HepG2 (cell line): Measurements from ENCODE around the gene ECD. TPM values are rescaled to one million over a fixed set of nuclear protein-coding genes. Genes with fewer than 3 reads are reported as not detected.

ENCODE experiments used
- ASH2L ChIP-seq: fragments of 300-600, 200-600 bp; sonication (generic); IDR thresholded peaks from 2 replicates; pipeline ENCODE4 v1.7.0; 2017; ENCODE audit warnings: low read depth, mild to moderate bottlenecking, moderate library complexity, mixed read lengths, low read length; ENCODE audit not compliant: insufficient read length
- BRD4 ChIP-seq: sonication (generic); formaldehyde crosslinking; IDR thresholded peaks from 2 replicates; pipeline ENCODE4 v1.4.0; 2020; ENCODE audit warnings: missing genetic modification reagents
- DR1 ChIP-seq: sonication (generic); formaldehyde crosslinking; IDR thresholded peaks from 2 replicates; pipeline ENCODE4 v1.8.0; 2021; ENCODE audit warnings: mild to moderate bottlenecking, missing genetic modification reagents, inconsistent platforms
- FOXA1 ChIP-seq, 2 experiments: fragments of 450-650 bp in 1 of 2; sonication (generic) in 1 of 2; formaldehyde crosslinking in 1 of 2; IDR thresholded peaks; 2 replicates each; pipeline versions ENCODE4 v1.4.0 to v1.6.1; 2016 to 2020; ENCODE audit warnings: missing genetic modification reagents in 1 of 2
- FOXK1 ChIP-seq: sonication (generic); formaldehyde crosslinking; IDR thresholded peaks from 2 replicates; pipeline ENCODE4 v1.4.0; 2020; ENCODE audit warnings: low read depth, missing genetic modification reagents, borderline replicate concordance
- FOXP1 ChIP-seq, 2 experiments: fragments of 450-650 bp in 1 of 2; IDR thresholded peaks; 2 replicates each; pipeline ENCODE4 v1.6.1; 2017 to 2018; ENCODE audit warnings: antibody characterized with exemption in 1 of 2
- GATA4 ChIP-seq: sonication (generic); IDR thresholded peaks from 2 replicates; pipeline ENCODE4 v1.6.1; 2016; ENCODE audit warnings: antibody characterized with exemption, low read depth, borderline replicate concordance
- GATAD2A ChIP-seq: IDR thresholded peaks from 2 replicates; pipeline ENCODE4 v1.6.1; 2016
- GFI1 ChIP-seq: sonication (generic); formaldehyde crosslinking; IDR thresholded peaks from 2 replicates; pipeline ENCODE4 v1.5.0; 2020; ENCODE audit warnings: missing genetic modification reagents, mild to moderate bottlenecking, borderline replicate concordance
- HNF4A ChIP-seq: sonication (generic); formaldehyde crosslinking; IDR thresholded peaks from 2 replicates; pipeline ENCODE4 v1.4.0; 2020; ENCODE audit warnings: missing genetic modification reagents
- IRF2 ChIP-seq: IDR thresholded peaks from 2 replicates; pipeline ENCODE4 v1.6.1; 2018; ENCODE audit warnings: missing genetic modification reagents, missing compliant biosample characterization
- ONECUT2 ChIP-seq: sonication (generic); formaldehyde crosslinking; IDR thresholded peaks from 2 replicates; pipeline ENCODE4 v1.4.0; 2020; ENCODE audit warnings: missing genetic modification reagents
- SKI ChIP-seq: fragments of 450-650 bp; IDR thresholded peaks from one replicate; pipeline ENCODE4 v1.6.1; 2018; ENCODE audit warnings: mild to moderate bottlenecking; ENCODE audit not compliant: partially characterized antibody
- SOX5 ChIP-seq: IDR thresholded peaks from 2 replicates; pipeline ENCODE4 v1.6.1; 2016; ENCODE audit warnings: borderline replicate concordance
- SOX6 ChIP-seq, 2 experiments: fragments of 450-650 bp in 1 of 2; sonication (generic) in 1 of 2; formaldehyde crosslinking in 1 of 2; IDR thresholded peaks; 2 replicates each; pipeline versions ENCODE4 v1.4.0 to v1.6.1; 2017 to 2020; ENCODE audit warnings: antibody characterized with exemption in 1 of 2, mild to moderate bottlenecking in 1 of 2, missing genetic modification reagents in 1 of 2
- TBL1XR1 ChIP-seq: fragments of 150-350 bp; IDR thresholded peaks from 2 replicates; pipeline ENCODE4 v1.6.1; 2014; ENCODE audit warnings: borderline replicate concordance, low read length; ENCODE audit not compliant: partially characterized antibody
- TCF12 ChIP-seq, 2 experiments: fragments of 450-650 bp in 1 of 2; sonication (generic) in 1 of 2; formaldehyde crosslinking in 1 of 2; IDR thresholded peaks; 2 replicates each; pipeline versions ENCODE4 v1.6.1 to v1.8.0; 2017 to 2022; ENCODE audit warnings: antibody characterized with exemption in 1 of 2, mild to moderate bottlenecking in 1 of 2, missing genetic modification reagents in 1 of 2, moderate library complexity in 1 of 2
- TCF7 ChIP-seq: sonication (generic); IDR thresholded peaks from 2 replicates; pipeline ENCODE4 v1.6.1; 2016; ENCODE audit warnings: antibody characterized with exemption, low read depth
- ZNF781 ChIP-seq: sonication (generic); formaldehyde crosslinking; IDR thresholded peaks from 2 replicates; pipeline ENCODE4 v1.5.1; 2020; ENCODE audit warnings: borderline replicate concordance, mild to moderate bottlenecking, missing genetic modification reagents; ENCODE audit errors: not compliant biosample characterization
- polyA plus RNA-seq, 8 experiments: library from polyadenylated mRNA; depleted of rRNA in 3 of 8; stranded (reverse) in 7 of 8; unstranded in 1 of 8; fragments of >200 nt; fragmentation: Illumina TruSeq in 4 of 8; extraction: Trizol in 4 of 8; gene quantifications; 2 replicates each; pipeline versions ENCODE4 v1.2.1 to v1.2.3, GENCODE V29; 2011 to 2016; ENCODE audit warnings: low read depth in 4 of 8, missing spikeins in 1 of 8, mixed read lengths in 1 of 8; ENCODE audit not compliant: insufficient read depth in 1 of 8
- total RNA-seq, 5 experiments: library from RNA; depleted of rRNA; stranded (reverse); fragments of >200 nt; fragmentation: Illumina TruSeq; extraction: Trizol; gene quantifications; 2 replicates each; pipeline ENCODE4 v1.2.3, GENCODE V29; 2016; ENCODE audit warnings: low read depth in 1 of 5
- TF ChIP-seq, protein P1 (sequence below): sonication (generic); formaldehyde crosslinking; IDR thresholded peaks from 2 replicates; pipeline ENCODE4 v1.4.0; 2020; ENCODE audit warnings: missing genetic modification reagents
- TF ChIP-seq, protein P2 (sequence below): sonication (generic); formaldehyde crosslinking; IDR thresholded peaks from 2 replicates; pipeline ENCODE4 v1.5.0; 2020; ENCODE audit warnings: missing genetic modification reagents, mild to moderate bottlenecking, borderline replicate concordance
- TF ChIP-seq, protein P3 (sequence below): IDR thresholded peaks from 2 replicates; pipeline ENCODE4 v1.6.1; 2016; ENCODE audit warnings: mild to moderate bottlenecking

The ECD gene
- total and polyA plus RNA-seq, 2 of the 13 experiments (the other 11 are each of a cell fraction or from before 2014, with no cell fraction given) = 21.5 to 27.6 TPM

DNA sequence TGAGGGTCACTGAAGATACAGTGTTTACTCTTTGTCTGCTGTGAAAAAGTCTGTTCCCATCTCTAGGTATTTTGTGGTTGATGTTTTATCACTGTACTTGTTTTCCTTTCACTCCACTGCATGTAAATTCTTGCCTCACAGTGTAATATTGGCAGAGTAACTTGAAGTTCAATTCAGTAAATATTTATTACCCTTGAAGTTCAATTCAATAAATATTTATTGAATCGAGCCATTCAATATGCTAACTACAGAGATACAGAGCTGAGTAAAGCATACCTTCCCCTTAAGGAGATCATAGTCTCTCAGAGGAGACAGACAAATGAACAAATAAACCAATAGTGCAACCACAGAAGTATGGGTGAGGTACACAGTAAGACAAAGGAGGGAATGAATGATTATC is 48.4 kb downstream of the ECD start (continued):
- TF ChIP-seq ONECUT2 (CRISPR knock-in tag) (no peak), ASH2L (no peak), SKI (peak; percentile 86), HNF4A (CRISPR knock-in tag) (0 out of 2 replicates have a peak, but pooled peaks have one; percentile 11), TCF12 (IDR thresholded peaks at IDR 0.05) (no peak), TCF12 (CRISPR knock-in tag; IDR thresholded peaks at IDR 0.05) (peak; percentile 56; the same call in 1 of the 2 replicates), GATAD2A (CRISPR knock-in tag) (peak; percentile 39; the same call in 1 of the 2 replicates), FOXA1 (IDR thresholded peaks at IDR 0.05) (peak; percentile 76), FOXA1 (CRISPR knock-in tag; IDR thresholded peaks at IDR 0.05) (0 out of 2 replicates have a peak, but pooled peaks have one; percentile 24), ZNF781 (no peak), TCF7 (peak; percentile 72; the same call in 1 of the 2 replicates), DR1 (CRISPR knock-in tag) (no peak), IRF2 (CRISPR knock-in tag) (0 out of 2 replicates have a peak, but pooled peaks have one; percentile 24), GATA4 (peak; percentile 23; the same call in 1 of the 2 replicates), FOXP1 (IDR thresholded peaks at IDR 0.05) (no peak), FOXP1 (CRISPR knock-in tag; IDR thresholded peaks at IDR 0.05) (peak; percentile 78), SOX5 (CRISPR knock-in tag) (0 out of 2 replicates have a peak, but pooled peaks have one; percentile 29), GFI1 (CRISPR knock-in tag) (peak; percentile 37; the same call in 1 of the 2 replicates), SOX6 (IDR thresholded peaks at IDR 0.05) (no peak), SOX6 (CRISPR knock-in tag; IDR thresholded peaks at IDR 0.05) (peak; percentile 65; the same call in 1 of the 2 replicates), FOXK1 (CRISPR knock-in tag) (peak; percentile 62; the same call in 1 of the 2 replicates), BRD4 (CRISPR knock-in tag) (no peak), TBL1XR1 (peak; percentile 30)
- TF ChIP-seq, protein P1, sequence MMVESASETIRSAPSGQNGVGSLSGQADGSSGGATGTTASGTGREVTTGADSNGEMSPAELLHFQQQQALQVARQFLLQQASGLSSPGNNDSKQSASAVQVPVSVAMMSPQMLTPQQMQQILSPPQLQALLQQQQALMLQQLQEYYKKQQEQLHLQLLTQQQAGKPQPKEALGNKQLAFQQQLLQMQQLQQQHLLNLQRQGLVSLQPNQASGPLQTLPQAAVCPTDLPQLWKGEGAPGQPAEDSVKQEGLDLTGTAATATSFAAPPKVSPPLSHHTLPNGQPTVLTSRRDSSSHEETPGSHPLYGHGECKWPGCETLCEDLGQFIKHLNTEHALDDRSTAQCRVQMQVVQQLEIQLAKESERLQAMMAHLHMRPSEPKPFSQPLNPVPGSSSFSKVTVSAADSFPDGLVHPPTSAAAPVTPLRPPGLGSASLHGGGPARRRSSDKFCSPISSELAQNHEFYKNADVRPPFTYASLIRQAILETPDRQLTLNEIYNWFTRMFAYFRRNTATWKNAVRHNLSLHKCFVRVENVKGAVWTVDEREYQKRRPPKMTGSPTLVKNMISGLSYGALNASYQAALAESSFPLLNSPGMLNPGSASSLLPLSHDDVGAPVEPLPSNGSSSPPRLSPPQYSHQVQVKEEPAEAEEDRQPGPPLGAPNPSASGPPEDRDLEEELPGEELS = 0 out of 2 replicates have a peak, but pooled peaks have one; percentile 27
- TF ChIP-seq, protein P2, sequence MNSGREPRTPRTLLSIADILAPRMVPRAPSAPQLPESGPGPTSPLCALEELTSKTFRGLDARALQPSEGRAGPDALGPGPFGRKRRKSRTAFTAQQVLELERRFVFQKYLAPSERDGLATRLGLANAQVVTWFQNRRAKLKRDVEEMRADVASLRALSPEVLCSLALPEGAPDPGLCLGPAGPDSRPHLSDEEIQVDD (CRISPR knock-in tag) = no peak
- TF ChIP-seq, protein P3, sequence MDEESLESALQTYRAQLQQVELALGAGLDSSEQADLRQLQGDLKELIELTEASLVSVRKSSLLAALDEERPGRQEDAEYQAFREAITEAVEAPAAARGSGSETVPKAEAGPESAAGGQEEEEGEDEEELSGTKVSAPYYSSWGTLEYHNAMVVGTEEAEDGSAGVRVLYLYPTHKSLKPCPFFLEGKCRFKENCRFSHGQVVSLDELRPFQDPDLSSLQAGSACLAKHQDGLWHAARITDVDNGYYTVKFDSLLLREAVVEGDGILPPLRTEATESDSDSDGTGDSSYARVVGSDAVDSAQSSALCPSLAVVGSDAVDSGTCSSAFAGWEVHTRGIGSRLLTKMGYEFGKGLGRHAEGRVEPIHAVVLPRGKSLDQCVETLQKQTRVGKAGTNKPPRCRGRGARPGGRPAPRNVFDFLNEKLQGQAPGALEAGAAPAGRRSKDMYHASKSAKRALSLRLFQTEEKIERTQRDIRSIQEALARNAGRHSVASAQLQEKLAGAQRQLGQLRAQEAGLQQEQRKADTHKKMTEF (CRISPR knock-in tag) = 0 out of 2 replicates have a peak, but pooled peaks have one; percentile 40
